HEK293 (cell line): ENCODE data around the gene SNAPC2.
A peak's percentile ranks its signal among the peaks of the same experiment; 100 is the strongest.

Source experiments
- GLIS2 ChIP-seq: fragments of 450-650 bp; formaldehyde crosslinking; IDR thresholded peaks from 2 replicates; pipeline ENCODE4 v1.5.1; 2016; ENCODE audit warnings: missing biosample characterization, missing genetic modification characterization
- HOXC10 ChIP-seq: sonication (generic); formaldehyde crosslinking; IDR thresholded peaks from 2 replicates; pipeline ENCODE4 v1.8.1; 2023; ENCODE audit warnings: mild to moderate bottlenecking, missing genetic modification reagents
- KLF8 ChIP-seq: fragments of 450-650 bp; formaldehyde crosslinking; IDR thresholded peaks from 2 replicates; pipeline ENCODE4 v1.5.1; 2016; ENCODE audit warnings: missing biosample characterization, missing genetic modification characterization
- PRDM1 ChIP-seq: fragments of 450-650 bp; formaldehyde crosslinking; IDR thresholded peaks from 2 replicates; pipeline ENCODE4; 2016; ENCODE audit warnings: missing biosample characterization, missing genetic modification characterization
- RBAK ChIP-seq: fragments of 450-650 bp; formaldehyde crosslinking; IDR thresholded peaks from 2 replicates; pipeline ENCODE4 v1.5.1; 2016; ENCODE audit warnings: missing biosample characterization, missing genetic modification characterization
- YY1 ChIP-seq: fragments of 450-650 bp; formaldehyde crosslinking; IDR thresholded peaks from 2 replicates; pipeline ENCODE4 v1.5.1; 2018; ENCODE audit warnings: missing biosample characterization, missing genetic modification characterization
- ZBTB48 ChIP-seq: fragments of 450-650 bp; formaldehyde crosslinking; IDR thresholded peaks from 2 replicates; pipeline ENCODE4 v1.5.1; 2016; ENCODE audit warnings: missing biosample characterization, missing genetic modification characterization
- ZNF112 ChIP-seq: fragments of 450-650 bp; formaldehyde crosslinking; IDR thresholded peaks from 2 replicates; pipeline ENCODE4 v1.5.0; 2017; ENCODE audit warnings: missing biosample characterization, missing genetic modification characterization
- ZNF114 ChIP-seq: fragments of 450-650 bp; formaldehyde crosslinking; IDR thresholded peaks from 2 replicates; pipeline ENCODE4 v1.5.0; 2017; ENCODE audit warnings: missing biosample characterization, missing genetic modification characterization
- ZNF248 ChIP-seq: fragments of 450-650 bp; formaldehyde crosslinking; IDR thresholded peaks from 2 replicates; pipeline ENCODE4 v1.5.1; 2017; ENCODE audit warnings: missing biosample characterization, missing genetic modification characterization
- ZNF335 ChIP-seq: fragments of 450-650 bp; formaldehyde crosslinking; conservative IDR thresholded peaks from 2 replicates; pipeline ENCODE4 v1.5.1; 2016; ENCODE audit warnings: missing biosample characterization, missing genetic modification characterization
- ZNF354C ChIP-seq: fragments of 450-650 bp; formaldehyde crosslinking; IDR thresholded peaks from 2 replicates; pipeline ENCODE4 v1.5.1; 2016; ENCODE audit warnings: missing biosample characterization, missing genetic modification characterization, low read depth, borderline replicate concordance
- ZNF366 ChIP-seq: fragments of 450-650 bp; formaldehyde crosslinking; conservative IDR thresholded peaks from 2 replicates; pipeline ENCODE4 v1.5.1; 2016; ENCODE audit warnings: missing biosample characterization, missing genetic modification characterization
- ZNF416 ChIP-seq: fragments of 450-650 bp; formaldehyde crosslinking; IDR thresholded peaks from 2 replicates; pipeline ENCODE4 v1.5.1; 2016; ENCODE audit warnings: missing biosample characterization, missing genetic modification characterization
- ZNF433 ChIP-seq: fragments of 450-650 bp; formaldehyde crosslinking; IDR thresholded peaks from 2 replicates; pipeline ENCODE4 v1.5.1; 2016; ENCODE audit warnings: missing biosample characterization, missing genetic modification characterization, low read depth
- ZNF501 ChIP-seq: fragments of 450-650 bp; formaldehyde crosslinking; IDR thresholded peaks from 2 replicates; pipeline ENCODE4 v1.5.1; 2016; ENCODE audit warnings: missing biosample characterization, missing genetic modification characterization
- ZNF549 ChIP-seq: fragments of 450-650 bp; IDR thresholded peaks from 2 replicates; pipeline ENCODE4 v1.5.1; 2018; ENCODE audit warnings: missing biosample characterization, missing genetic modification characterization, mild to moderate bottlenecking, inconsistent platforms, moderate library complexity
- ZNF555 ChIP-seq: fragments of 450-650 bp; formaldehyde crosslinking; conservative IDR thresholded peaks from 2 replicates; pipeline ENCODE4 v1.5.1; 2017; ENCODE audit warnings: missing biosample characterization, mild to moderate bottlenecking, missing genetic modification characterization, inconsistent platforms
- ZNF707 ChIP-seq: fragments of 450-650 bp; formaldehyde crosslinking; IDR thresholded peaks from 2 replicates; pipeline ENCODE4 v1.5.1; 2016; ENCODE audit warnings: missing biosample characterization, missing genetic modification characterization
- TF ChIP-seq, protein P1 (sequence below): fragments of 450-650 bp; formaldehyde crosslinking; IDR thresholded peaks from 2 replicates; pipeline ENCODE4 v1.5.1; 2016; ENCODE audit warnings: missing biosample characterization, missing genetic modification characterization
- TF ChIP-seq, protein P2 (sequence below): fragments of 450-650 bp; formaldehyde crosslinking; IDR thresholded peaks from 2 replicates; pipeline ENCODE4 v1.5.1; 2016; ENCODE audit warnings: missing biosample characterization, missing genetic modification characterization
- TF ChIP-seq, protein P3 (sequence below): fragments of 450-650 bp; formaldehyde crosslinking; IDR thresholded peaks from 2 replicates; pipeline ENCODE4 v1.5.1; 2016; ENCODE audit warnings: missing biosample characterization, missing genetic modification characterization
- TF ChIP-seq, protein P4 (sequence below): fragments of 450-650 bp; formaldehyde crosslinking; IDR thresholded peaks from 2 replicates; pipeline ENCODE4 v1.5.0; 2017; ENCODE audit warnings: missing biosample characterization, missing genetic modification characterization, borderline replicate concordance
- TF ChIP-seq, protein P5 (sequence below): IDR thresholded peaks from 2 replicates; pipeline ENCODE4 v1.6.1; 2011; ENCODE audit warnings: mild to moderate bottlenecking, low read depth, low read length, borderline replicate concordance
- TF ChIP-seq, protein P6 (sequence below): fragments of 450-650 bp; formaldehyde crosslinking; IDR thresholded peaks from 2 replicates; pipeline ENCODE4 v1.5.1; 2016; ENCODE audit warnings: missing biosample characterization, missing genetic modification characterization
- TF ChIP-seq, protein P7 (sequence below): fragments of 450-650 bp; formaldehyde crosslinking; conservative IDR thresholded peaks from 2 replicates; pipeline ENCODE4 v1.5.1; 2016; ENCODE audit warnings: low read depth, missing biosample characterization, missing genetic modification characterization

SNAPC2 gene

DNA sequence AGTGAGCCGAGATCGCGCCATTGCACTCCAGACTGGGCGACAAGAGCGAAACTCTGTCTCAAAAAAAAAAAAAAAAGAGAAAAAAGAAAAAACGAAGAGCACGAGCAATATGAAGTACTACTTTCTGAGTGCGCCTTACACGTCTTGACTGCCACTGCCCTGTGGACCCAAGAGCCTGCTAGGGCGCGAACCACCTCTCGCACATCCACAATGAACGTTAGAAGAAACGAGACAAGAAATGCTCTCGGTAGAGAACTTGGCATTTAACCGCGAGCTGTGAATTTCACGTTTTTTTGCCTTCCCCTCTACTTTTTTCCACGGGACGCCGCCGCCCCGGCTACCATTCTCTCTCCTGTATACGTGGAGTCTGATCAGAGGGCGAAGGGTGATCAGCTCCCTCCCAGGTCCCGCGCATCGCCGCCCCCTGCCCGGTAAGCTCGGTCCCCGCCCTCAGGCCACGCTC lies 22.9 kb downstream of the SNAPC2 start (continued):
- TF ChIP-seq, protein P1, sequence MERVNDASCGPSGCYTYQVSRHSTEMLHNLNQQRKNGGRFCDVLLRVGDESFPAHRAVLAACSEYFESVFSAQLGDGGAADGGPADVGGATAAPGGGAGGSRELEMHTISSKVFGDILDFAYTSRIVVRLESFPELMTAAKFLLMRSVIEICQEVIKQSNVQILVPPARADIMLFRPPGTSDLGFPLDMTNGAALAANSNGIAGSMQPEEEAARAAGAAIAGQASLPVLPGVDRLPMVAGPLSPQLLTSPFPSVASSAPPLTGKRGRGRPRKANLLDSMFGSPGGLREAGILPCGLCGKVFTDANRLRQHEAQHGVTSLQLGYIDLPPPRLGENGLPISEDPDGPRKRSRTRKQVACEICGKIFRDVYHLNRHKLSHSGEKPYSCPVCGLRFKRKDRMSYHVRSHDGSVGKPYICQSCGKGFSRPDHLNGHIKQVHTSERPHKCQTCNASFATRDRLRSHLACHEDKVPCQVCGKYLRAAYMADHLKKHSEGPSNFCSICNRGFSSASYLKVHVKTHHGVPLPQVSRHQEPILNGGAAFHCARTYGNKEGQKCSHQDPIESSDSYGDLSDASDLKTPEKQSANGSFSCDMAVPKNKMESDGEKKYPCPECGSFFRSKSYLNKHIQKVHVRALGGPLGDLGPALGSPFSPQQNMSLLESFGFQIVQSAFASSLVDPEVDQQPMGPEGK (tag by site-specific recombination) = 0 out of 2 replicates have a peak, but pooled peaks have one; percentile 15
- TF ChIP-seq ZNF555 (tag by site-specific recombination) (no peak), ZNF112 (tag by site-specific recombination) (no peak), ZNF354C (no peak), ZNF335 (peak; percentile 42; the same call in 1 of the 2 replicates), ZNF501 (tag by site-specific recombination) (no peak), RBAK (tag by site-specific recombination) (no peak), GLIS2 (tag by site-specific recombination) (no peak), KLF8 (tag by site-specific recombination) (no peak), ZNF433 (no peak), ZBTB48 (tag by site-specific recombination) (0 out of 2 replicates have a peak, but pooled peaks have one; percentile 46), ZNF366 (tag by site-specific recombination) (no peak), ZNF248 (tag by site-specific recombination) (no peak), ZNF549 (no peak), ZNF416 (no peak), ZNF707 (tag by site-specific recombination) (no peak), YY1 (tag by site-specific recombination) (no peak), PRDM1 (tag by site-specific recombination) (no peak), HOXC10 (CRISPR knock-in tag) (no peak), ZNF114 (tag by site-specific recombination) (no peak)
- TF ChIP-seq, protein P2, sequence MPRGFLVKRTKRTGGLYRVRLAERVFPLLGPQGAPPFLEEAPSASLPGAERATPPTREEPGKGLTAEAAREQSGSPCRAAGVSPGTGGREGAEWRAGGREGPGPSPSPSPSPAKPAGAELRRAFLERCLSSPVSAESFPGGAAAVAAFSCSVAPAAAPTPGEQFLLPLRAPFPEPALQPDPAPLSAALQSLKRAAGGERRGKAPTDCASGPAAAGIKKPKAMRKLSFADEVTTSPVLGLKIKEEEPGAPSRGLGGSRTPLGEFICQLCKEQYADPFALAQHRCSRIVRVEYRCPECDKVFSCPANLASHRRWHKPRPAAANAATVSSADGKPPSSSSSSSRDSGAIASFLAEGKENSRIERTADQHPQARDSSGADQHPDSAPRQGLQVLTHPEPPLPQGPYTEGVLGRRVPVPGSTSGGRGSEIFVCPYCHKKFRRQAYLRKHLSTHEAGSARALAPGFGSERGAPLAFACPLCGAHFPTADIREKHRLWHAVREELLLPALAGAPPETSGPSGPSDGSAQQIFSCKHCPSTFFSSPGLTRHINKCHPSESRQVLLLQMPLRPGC (tag by site-specific recombination) = no peak
- TF ChIP-seq, protein P3, sequence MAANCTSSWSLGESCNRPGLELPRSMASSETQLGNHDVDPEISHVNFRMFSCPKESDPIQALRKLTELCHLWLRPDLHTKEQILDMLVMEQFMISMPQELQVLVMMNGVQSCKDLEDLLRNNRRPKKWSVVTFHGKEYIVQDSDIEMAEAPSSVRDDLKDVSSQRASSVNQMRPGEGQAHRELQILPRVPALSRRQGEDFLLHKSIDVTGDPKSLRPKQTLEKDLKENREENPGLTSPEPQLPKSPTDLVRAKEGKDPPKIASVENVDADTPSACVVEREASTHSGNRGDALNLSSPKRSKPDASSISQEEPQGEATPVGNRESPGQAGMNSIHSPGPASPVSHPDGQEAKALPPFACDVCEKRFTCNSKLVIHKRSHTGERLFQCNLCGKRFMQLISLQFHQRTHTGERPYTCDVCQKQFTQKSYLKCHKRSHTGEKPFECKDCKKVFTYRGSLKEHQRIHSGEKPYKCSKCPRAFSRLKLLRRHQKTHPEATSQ (tag by site-specific recombination) = 0 out of 2 replicates have a peak, but pooled peaks have one; percentile 58
- TF ChIP-seq, protein P4, sequence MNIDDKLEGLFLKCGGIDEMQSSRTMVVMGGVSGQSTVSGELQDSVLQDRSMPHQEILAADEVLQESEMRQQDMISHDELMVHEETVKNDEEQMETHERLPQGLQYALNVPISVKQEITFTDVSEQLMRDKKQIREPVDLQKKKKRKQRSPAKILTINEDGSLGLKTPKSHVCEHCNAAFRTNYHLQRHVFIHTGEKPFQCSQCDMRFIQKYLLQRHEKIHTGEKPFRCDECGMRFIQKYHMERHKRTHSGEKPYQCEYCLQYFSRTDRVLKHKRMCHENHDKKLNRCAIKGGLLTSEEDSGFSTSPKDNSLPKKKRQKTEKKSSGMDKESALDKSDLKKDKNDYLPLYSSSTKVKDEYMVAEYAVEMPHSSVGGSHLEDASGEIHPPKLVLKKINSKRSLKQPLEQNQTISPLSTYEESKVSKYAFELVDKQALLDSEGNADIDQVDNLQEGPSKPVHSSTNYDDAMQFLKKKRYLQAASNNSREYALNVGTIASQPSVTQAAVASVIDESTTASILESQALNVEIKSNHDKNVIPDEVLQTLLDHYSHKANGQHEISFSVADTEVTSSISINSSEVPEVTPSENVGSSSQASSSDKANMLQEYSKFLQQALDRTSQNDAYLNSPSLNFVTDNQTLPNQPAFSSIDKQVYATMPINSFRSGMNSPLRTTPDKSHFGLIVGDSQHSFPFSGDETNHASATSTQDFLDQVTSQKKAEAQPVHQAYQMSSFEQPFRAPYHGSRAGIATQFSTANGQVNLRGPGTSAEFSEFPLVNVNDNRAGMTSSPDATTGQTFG (tag by site-specific recombination) = no peak
- TF ChIP-seq, protein P5, sequence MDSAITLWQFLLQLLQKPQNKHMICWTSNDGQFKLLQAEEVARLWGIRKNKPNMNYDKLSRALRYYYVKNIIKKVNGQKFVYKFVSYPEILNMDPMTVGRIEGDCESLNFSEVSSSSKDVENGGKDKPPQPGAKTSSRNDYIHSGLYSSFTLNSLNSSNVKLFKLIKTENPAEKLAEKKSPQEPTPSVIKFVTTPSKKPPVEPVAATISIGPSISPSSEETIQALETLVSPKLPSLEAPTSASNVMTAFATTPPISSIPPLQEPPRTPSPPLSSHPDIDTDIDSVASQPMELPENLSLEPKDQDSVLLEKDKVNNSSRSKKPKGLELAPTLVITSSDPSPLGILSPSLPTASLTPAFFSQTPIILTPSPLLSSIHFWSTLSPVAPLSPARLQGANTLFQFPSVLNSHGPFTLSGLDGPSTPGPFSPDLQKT = no peak
- TF ChIP-seq, protein P6, sequence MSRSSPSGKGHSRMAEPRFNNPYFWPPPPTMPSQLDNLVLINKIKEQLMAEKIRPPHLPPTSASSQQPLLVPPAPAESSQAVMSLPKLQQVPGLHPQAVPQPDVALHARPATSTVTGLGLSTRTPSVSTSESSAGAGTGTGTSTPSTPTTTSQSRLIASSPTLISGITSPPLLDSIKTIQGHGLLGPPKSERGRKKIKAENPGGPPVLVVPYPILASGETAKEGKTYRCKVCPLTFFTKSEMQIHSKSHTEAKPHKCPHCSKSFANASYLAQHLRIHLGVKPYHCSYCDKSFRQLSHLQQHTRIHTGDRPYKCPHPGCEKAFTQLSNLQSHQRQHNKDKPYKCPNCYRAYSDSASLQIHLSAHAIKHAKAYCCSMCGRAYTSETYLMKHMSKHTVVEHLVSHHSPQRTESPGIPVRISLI (tag by site-specific recombination) = no peak
- TF ChIP-seq, protein P7, sequence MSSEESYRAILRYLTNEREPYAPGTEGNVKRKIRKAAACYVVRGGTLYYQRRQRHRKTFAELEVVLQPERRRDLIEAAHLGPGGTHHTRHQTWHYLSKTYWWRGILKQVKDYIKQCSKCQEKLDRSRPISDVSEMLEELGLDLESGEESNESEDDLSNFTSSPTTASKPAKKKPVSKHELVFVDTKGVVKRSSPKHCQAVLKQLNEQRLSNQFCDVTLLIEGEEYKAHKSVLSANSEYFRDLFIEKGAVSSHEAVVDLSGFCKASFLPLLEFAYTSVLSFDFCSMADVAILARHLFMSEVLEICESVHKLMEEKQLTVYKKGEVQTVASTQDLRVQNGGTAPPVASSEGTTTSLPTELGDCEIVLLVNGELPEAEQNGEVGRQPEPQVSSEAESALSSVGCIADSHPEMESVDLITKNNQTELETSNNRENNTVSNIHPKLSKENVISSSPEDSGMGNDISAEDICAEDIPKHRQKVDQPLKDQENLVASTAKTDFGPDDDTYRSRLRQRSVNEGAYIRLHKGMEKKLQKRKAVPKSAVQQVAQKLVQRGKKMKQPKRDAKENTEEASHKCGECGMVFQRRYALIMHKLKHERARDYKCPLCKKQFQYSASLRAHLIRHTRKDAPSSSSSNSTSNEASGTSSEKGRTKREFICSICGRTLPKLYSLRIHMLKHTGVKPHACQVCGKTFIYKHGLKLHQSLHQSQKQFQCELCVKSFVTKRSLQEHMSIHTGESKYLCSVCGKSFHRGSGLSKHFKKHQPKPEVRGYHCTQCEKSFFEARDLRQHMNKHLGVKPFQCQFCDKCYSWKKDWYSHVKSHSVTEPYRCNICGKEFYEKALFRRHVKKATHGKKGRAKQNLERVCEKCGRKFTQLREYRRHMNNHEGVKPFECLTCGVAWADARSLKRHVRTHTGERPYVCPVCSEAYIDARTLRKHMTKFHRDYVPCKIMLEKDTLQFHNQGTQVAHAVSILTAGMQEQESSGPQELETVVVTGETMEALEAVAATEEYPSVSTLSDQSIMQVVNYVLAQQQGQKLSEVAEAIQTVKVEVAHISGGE (tag by site-specific recombination) = no peak
- TF ChIP-seq, all 188 proteins: peak for 5
